ENCODE measurements around the gene P2RY8. TPM values are rescaled to one million over a fixed set of nuclear protein-coding genes. Genes with fewer than 3 reads are reported as not detected.
A peak's percentile ranks its signal among the peaks of the same experiment; 100 is the strongest.

The P2RY8 gene
- total and polyA plus RNA-seq, 10 of the 15 experiments (the other 5 are each of a cell fraction or from before 2014, with no cell fraction given) = 2.0 to 64.4 (median 36.5) TPM

DNA sequence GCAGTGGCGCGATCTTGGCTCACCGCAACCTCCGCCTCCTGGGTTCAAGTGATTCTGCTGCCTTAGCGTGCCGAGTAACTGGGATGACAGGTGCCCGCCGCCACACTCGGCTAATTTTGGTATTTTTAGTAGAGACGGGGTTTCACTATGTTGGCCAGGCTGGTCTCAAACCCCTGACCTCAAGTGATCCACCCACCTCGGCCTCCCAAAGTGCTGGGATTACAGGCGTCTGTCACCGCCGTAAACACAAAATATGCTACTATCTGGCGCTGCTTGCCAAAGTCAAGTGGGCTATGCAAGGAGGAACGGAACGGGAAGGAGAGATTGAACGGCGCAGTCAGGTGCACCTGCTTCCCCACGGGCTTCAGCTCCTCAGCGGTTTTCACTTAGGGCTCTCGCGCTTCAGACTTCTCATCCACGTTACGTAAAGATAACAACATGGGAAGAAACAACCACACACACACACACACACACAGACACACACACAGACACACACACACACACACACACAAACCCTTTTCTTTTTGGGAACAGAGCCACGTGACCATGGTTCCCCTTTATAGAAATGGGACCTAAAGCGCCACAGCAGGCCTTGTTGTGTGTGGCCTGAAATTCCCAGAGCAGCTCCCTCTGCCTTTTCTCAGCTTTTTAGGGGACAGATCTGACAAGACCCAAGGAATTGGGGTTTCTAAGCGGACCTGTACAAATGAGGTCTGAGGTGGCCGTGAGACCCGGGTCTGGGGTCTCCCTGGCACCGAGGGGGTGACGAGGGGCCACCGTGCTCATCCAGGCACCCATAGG, 1.5 kb downstream of the P2RY8 start (continued):
- TF ChIP-seq ZBED1 (IDR thresholded peaks at IDR 0.05; ENCODE audit: borderline replicate concordance) (no peak; the same call in 1 of the 2 replicates), POLR2AphosphoS2 (IDR thresholded peaks at IDR 0.05; ENCODE audit: low read depth, low read length) (0 out of 2 replicates have a peak, but pooled peaks have one; percentile 40), WRNIP1 (IDR thresholded peaks at IDR 0.05; ENCODE audit: borderline replicate concordance, low read depth, low read length) (0 out of 2 replicates have a peak, but pooled peaks have one; percentile 70), SUZ12 (IDR thresholded peaks at IDR 0.05; ENCODE audit: unreplicated experiment) (no peak), IRF5 (IDR thresholded peaks at IDR 0.05; ENCODE audit: borderline replicate concordance) (no peak), NKRF (conservative IDR thresholded peaks at IDR 0.05) (no peak; the same call in 1 of the 2 replicates), MEF2B (IDR thresholded peaks at IDR 0.05; ENCODE audit: partially characterized antibody, poor library complexity, severe bottlenecking) (peak; percentile 73), KAT2A (conservative IDR thresholded peaks at IDR 0.05; ENCODE audit: control insufficient read depth, low read depth, low read length) (no peak), BACH1 (IDR thresholded peaks at IDR 0.05; ENCODE audit: borderline replicate concordance) (0 out of 2 replicates have a peak, but pooled peaks have one; percentile 11), IRF4 (IDR thresholded peaks at IDR 0.05; ENCODE audit: low read depth, low read length) (0 out of 2 replicates have a peak, but pooled peaks have one; percentile 6)
- TF ChIP-seq, protein P1, sequence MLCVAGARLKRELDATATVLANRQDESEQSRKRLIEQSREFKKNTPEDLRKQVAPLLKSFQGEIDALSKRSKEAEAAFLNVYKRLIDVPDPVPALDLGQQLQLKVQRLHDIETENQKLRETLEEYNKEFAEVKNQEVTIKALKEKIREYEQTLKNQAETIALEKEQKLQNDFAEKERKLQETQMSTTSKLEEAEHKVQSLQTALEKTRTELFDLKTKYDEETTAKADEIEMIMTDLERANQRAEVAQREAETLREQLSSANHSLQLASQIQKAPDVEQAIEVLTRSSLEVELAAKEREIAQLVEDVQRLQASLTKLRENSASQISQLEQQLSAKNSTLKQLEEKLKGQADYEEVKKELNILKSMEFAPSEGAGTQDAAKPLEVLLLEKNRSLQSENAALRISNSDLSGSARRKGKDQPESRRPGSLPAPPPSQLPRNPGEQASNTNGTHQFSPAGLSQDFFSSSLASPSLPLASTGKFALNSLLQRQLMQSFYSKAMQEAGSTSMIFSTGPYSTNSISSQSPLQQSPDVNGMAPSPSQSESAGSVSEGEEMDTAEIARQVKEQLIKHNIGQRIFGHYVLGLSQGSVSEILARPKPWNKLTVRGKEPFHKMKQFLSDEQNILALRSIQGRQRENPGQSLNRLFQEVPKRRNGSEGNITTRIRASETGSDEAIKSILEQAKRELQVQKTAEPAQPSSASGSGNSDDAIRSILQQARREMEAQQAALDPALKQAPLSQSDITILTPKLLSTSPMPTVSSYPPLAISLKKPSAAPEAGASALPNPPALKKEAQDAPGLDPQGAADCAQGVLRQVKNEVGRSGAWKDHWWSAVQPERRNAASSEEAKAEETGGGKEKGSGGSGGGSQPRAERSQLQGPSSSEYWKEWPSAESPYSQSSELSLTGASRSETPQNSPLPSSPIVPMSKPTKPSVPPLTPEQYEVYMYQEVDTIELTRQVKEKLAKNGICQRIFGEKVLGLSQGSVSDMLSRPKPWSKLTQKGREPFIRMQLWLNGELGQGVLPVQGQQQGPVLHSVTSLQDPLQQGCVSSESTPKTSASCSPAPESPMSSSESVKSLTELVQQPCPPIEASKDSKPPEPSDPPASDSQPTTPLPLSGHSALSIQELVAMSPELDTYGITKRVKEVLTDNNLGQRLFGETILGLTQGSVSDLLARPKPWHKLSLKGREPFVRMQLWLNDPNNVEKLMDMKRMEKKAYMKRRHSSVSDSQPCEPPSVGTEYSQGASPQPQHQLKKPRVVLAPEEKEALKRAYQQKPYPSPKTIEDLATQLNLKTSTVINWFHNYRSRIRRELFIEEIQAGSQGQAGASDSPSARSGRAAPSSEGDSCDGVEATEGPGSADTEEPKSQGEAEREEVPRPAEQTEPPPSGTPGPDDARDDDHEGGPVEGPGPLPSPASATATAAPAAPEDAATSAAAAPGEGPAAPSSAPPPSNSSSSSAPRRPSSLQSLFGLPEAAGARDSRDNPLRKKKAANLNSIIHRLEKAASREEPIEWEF (IDR thresholded peaks at IDR 0.05; ENCODE audit: insufficient replicate concordance, low read depth, low read length) = no peak
- TF ChIP-seq, protein P2, sequence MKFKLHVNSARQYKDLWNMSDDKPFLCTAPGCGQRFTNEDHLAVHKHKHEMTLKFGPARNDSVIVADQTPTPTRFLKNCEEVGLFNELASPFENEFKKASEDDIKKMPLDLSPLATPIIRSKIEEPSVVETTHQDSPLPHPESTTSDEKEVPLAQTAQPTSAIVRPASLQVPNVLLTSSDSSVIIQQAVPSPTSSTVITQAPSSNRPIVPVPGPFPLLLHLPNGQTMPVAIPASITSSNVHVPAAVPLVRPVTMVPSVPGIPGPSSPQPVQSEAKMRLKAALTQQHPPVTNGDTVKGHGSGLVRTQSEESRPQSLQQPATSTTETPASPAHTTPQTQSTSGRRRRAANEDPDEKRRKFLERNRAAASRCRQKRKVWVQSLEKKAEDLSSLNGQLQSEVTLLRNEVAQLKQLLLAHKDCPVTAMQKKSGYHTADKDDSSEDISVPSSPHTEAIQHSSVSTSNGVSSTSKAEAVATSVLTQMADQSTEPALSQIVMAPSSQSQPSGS (IDR thresholded peaks at IDR 0.05; ENCODE audit: low read length) = no peak
- TF ChIP-seq, protein P3, sequence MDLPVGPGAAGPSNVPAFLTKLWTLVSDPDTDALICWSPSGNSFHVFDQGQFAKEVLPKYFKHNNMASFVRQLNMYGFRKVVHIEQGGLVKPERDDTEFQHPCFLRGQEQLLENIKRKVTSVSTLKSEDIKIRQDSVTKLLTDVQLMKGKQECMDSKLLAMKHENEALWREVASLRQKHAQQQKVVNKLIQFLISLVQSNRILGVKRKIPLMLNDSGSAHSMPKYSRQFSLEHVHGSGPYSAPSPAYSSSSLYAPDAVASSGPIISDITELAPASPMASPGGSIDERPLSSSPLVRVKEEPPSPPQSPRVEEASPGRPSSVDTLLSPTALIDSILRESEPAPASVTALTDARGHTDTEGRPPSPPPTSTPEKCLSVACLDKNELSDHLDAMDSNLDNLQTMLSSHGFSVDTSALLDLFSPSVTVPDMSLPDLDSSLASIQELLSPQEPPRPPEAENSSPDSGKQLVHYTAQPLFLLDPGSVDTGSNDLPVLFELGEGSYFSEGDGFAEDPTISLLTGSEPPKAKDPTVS (IDR thresholded peaks at IDR 0.05; ENCODE audit: low read depth, low read length) = no peak
- TF ChIP-seq, protein P4, sequence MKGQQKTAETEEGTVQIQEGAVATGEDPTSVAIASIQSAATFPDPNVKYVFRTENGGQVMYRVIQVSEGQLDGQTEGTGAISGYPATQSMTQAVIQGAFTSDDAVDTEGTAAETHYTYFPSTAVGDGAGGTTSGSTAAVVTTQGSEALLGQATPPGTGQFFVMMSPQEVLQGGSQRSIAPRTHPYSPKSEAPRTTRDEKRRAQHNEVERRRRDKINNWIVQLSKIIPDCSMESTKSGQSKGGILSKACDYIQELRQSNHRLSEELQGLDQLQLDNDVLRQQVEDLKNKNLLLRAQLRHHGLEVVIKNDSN (IDR thresholded peaks at IDR 0.05; ENCODE audit: borderline replicate concordance, extremely low read length, insufficient read depth, low read depth, low read length) = peak; percentile 64
